ENCODE measurements around the gene GTSE1. TPM values are rescaled to one million over a fixed set of nuclear protein-coding genes. Genes with fewer than 3 reads are reported as not detected.

The GTSE1 gene
- total RNA-seq, 1 experiment from 2014 or later: 42.6 TPM

DNA sequence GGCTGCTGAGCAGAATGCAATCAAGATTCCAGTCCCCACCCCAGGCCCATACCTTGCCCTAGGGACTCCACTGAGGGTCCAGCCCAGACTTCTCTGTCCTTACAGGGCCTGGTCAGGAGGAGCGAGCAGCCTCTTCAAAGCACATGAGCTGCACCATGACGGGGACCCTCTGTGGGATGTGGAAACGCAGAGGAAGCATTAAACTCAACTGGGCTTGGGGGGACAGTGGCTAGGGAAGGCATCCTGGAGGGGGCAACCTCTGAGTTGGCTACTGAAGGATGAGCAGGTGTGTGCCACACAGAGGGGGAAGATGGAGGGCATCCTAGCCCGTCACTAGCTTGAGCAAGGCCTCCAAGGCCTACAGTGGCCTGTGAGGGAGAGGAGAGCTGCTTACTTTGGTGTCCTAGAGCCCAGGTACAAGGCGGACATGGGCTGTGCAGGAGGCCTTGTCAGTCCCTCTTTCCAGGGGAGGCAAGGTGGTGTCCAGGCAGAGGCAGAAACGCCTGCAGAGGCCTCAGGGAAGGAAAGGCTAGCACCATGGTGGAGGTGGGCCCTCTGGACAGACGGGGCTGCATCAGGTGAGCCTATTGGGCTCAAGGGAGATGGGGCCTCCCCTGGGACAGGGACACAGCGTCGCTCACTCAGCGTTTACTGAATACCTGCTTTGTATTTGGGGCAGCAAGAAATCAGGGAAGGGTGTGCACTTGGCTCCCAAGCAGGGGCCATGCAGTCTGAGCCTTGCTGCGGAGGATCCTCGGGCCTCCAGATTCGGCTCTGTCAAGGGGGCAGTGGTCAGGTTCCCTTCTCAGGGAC is 14.6 kb upstream of the GTSE1 start:
- Histone ChIP-seq H4K8ac (replicated peaks; ENCODE audit: insufficient read length, low read depth, low read length) (no peak overlapping the region), H2BK15ac (ENCODE audit: low read depth, low read length) (no peak overlapping the region), H3K27me3 (ENCODE audit: insufficient read depth, low read length) (no peaks in the 10 kb centered on the region), H2BK120ac (ENCODE audit: low read depth, low read length, poor library complexity, severe bottlenecking) (no peak overlapping the region), H4K91ac (ENCODE audit: insufficient read length, low read depth, low read length) (no peak overlapping the region), H2AFZ (ENCODE audit: low read length) (no peak overlapping the region), H3K9ac (ENCODE audit: extremely low read depth, insufficient read length, low read length) (no peak overlapping the region), H2BK20ac (ENCODE audit: low read depth, low read length, poor library complexity, severe bottlenecking) (no peak overlapping the region), H3K14ac (ENCODE audit: insufficient read depth, low read length) (no peak overlapping the region), H3K4ac (ENCODE audit: low read depth, low read length) (no peak overlapping the region), H3K23ac (ENCODE audit: insufficient read length, low read depth, low read length) (no peak overlapping the region), H3K79me2 (ENCODE audit: insufficient read depth, low read length) (no peaks in the 10 kb centered on the region), H2AK5ac (ENCODE audit: insufficient read length, low read length) (no peak overlapping the region), H4K5ac (ENCODE audit: insufficient read length, low read depth, low read length) (no peak overlapping the region), H2BK12ac (ENCODE audit: insufficient read length, low read depth, low read length) (no peak overlapping the region), H3K27ac (ENCODE audit: insufficient read length, low read depth, low read length) (no peak overlapping the region), H3K4me2 (ENCODE audit: insufficient read depth, insufficient read length, low read length) (no peak overlapping the region), H2BK5ac (ENCODE audit: insufficient read length, low read length) (no peak overlapping the region), H3K79me1 (ENCODE audit: insufficient read depth, low read depth, low read length, poor library complexity, severe bottlenecking) (no peaks in the 10 kb centered on the region), H3K56ac (ENCODE audit: insufficient read length, low read depth, low read length) (no peak overlapping the region), H3K23me2 (ENCODE audit: insufficient read length, low read depth, low read length, poor library complexity, severe bottlenecking) (no peaks in the 10 kb centered on the region), H3K4me1 (ENCODE audit: insufficient read depth, low read length) (no peaks in the 10 kb centered on the region), H4K20me1 (ENCODE audit: control insufficient read depth, insufficient read depth, insufficient read length) (no peaks in the 10 kb centered on the region), H3K9me3 (ENCODE audit: control insufficient read depth, low read depth, low read length) (no peaks in the 10 kb centered on the region), H3K18ac (ENCODE audit: insufficient read length, low read depth, low read length) (no peak overlapping the region), H3T11ph (ENCODE audit: low read length) (no peak overlapping the region)
- Mint-ChIP-seq H3K27ac (peak overlapping the region in 1 of 3 experiments; percentile 68; a peak in 1 of 7 replicates), H3K4me3 (no peak overlapping the region; a peak in 1 of 5 replicates), H3K27me3 (ENCODE audit: low read depth) (no peaks in the 10 kb centered on the region), H3K4me1 (no peaks in the 10 kb centered on the region), H3K9me3 (no peaks in the 10 kb centered on the region), H3K36me3 (ENCODE audit: insufficient read depth in 1 of 3, low read depth in 3 of 3) (peaks cover 15 to 57% (median 53%) of the 10 kb centered on the region in 3 experiments; a peak in 6 of 7 replicates)
- DNase-seq: no peak
- TF ChIP-seq CTCF (conservative IDR thresholded peaks at IDR 0.05): no peak
- no CpG with 5 or more reads among the region's 13 CpGs for WGBS (ENCODE audit: extremely low coverage, insufficient read length, low lambda C conversion rate)

All from H9 (cell line).